HG03108 (cell line): Measurements from ENCODE around the gene PYY.
"Not testable (repeated sequence)": the region's sequence is repeated elsewhere in the genome, so short reads cannot be mapped to it uniquely, and the experiment has no call there.

ENCODE experiments used
- ATAC-seq: cut with Tn5 transposase; IDR thresholded peaks from one replicate; pipeline ENCODE4 v1.9.1; 2021; ENCODE audit warnings: moderate library complexity; ENCODE audit not compliant: unreplicated experiment

PYY gene

DNA sequence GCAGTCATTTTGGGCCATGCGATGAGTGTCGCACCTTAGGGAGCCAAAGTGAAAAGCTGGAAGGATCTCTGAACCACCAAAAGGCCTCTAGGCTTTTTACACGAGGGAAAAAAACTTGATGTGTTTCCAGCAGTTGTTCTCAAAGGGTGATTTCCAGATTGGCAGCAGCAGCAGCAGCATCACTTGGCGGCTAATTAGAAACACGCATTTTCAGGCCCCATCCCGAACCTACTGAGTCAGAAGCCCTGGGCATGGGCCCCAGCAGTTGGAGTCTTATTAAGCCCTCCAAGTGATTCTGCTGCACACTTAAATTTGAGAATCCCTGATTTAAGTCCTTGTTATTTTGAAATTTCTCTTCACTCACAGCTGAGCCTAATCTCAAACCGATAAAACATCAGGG, 25.3 kb upstream of the PYY start:
- ATAC-seq, result no peak

DNA sequence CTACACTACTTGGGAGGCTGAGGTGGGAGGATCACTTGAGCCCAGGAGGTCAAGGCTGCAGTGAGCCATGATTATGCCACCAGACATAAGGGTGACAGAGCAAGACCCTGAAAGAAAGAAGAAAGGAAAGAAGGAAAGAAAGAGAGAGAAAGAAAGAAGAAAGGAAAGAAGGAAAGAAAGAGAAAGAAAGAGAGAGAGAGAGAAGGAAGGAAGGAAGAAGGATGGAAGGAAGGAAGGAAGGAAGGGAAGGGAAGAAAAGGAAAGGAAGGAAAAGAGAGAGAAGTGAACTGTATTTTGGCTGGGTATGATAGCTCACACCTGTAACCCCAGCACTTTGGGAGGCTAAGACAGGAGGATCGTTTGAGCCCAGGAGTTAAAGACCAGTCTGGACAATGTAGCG, 24.3 kb upstream of the PYY start:
- no peak for ATAC-seq

DNA sequence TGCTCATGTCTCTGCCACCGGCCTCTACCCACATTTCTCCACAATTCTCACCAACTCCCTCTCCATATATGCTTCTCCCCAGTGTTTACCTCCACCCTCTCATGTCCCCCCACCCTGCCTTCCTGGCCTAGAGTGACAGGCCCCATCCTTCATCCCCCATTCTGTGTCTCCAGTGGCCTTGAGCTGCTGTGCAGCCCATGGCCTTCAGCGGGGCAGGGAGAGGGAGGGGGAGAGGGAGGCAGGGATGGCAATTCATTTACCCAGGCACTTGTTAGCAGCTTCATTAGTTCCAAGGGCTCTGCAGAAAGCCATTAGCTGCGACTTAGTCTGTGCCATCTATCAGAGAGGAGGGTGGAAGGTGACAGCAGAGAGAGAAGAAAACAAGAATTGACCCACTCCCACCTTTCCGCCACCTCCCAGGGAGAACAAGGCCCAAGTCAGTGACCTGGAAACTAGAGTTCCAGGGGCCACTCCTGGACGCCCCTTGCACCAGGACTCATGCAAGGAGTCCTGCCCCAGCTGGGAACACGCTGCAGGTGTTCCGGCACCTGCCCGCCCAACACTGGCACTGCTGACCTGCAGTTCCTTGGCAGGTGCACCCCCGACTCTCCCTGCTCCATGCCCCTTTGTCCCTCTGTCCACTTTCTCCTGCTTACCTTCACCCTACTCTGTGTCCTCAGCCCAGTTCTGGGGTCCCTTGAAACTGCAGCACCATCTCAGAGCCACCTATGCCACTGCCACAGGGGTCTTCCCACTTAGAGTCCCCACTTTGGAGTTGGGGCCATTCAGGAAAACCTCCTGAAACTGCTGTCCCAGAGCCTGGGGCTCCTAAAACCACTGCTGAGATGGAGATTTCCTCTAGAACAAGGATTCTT, 23.5 kb upstream of the PYY start:
- no peak for ATAC-seq

DNA sequence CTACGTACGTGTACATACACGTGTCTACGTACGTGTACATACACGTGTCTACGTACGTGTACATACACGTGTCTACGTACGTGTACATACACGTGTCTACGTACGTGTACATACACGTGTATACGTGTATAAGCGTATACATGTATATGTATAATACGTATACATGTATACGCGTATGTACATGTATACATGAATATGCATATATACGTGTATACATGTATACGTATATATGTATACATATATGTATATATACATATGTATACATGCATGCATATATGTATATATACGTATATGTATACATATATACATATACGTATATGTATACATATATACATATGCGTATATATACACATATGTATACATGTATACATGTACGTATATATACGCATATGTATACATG, 22.2 kb upstream of the PYY start:
- no peak for ATAC-seq

DNA sequence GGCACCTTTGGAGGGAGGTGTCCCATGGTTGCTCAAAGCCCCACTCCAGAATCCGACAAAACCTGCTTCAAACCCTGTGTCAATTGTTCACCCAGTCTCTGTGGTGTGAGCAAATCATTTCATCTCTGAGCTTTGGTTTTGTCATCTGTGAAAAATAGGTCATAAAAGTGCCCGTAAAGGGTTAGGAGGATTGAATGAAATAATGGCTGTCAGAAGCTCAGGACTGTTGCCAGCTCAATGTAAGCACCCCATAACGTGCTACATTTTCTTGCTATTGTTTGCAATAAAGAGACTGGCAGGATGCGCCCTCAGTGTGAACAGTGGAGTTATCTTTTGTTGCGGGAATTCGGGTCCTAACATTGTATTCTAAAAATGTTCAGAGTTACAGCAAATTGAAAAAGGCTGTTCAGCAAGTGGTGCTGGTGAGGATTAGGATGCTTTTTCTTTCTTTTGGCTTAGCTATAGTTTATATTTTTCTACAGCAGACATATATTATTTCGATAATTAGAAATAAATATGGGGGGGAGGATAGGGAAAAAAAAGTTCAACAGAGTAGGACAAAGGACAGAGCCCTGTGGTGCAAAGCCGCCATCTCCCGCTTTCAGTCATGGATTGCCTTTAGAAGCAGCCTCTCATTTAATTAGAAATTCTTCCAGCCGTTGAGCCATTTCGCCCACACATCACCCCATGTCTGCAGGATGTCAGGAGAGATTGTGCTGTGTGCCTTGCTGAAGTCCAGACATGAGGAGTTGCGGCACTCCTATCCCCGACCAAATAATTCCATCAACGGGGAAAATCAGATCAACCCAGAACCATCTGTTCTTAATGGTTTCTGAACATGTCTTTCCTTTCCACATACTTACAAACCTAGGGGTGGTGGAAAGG, 20.9 kb upstream of the PYY start:
- ATAC-seq, result no peak

DNA sequence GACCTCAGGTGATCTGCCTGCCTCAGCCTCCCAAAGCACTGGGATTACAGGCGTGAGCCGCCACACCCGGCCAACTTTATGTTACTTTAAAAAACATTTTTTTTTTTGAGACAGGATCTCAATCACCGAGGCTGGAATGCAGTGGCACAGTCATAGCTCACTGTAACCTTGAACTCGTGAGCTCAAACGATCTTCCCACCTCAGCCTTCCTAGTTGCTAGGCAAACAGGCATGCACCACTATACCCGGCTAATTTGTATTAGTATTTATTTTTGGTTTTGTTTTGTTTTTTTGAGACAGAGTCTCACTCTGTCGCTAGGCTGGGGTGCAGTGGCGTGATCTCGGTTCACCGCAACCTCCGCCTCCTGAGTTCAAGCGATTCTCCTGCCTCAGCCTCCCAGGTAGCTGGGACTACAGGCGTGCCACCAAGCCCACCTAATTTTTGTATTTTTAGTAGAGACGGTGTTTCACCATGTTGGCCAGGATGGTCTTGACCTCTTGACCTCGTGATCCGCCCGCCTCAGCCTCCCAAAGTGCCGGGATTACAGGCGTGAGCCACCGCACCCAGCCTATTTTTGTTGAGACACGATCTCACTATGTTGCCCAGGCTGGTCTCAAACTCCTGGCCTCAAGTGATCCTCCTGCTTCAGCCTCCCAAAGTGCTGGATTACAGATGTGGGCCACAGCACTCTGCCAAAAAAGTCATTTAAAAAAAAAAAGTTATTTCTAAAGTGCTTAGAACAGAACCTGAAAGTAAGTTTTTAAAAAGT, 18.9 kb upstream of the PYY start:
- not testable (repeated sequence) for ATAC-seq

DNA sequence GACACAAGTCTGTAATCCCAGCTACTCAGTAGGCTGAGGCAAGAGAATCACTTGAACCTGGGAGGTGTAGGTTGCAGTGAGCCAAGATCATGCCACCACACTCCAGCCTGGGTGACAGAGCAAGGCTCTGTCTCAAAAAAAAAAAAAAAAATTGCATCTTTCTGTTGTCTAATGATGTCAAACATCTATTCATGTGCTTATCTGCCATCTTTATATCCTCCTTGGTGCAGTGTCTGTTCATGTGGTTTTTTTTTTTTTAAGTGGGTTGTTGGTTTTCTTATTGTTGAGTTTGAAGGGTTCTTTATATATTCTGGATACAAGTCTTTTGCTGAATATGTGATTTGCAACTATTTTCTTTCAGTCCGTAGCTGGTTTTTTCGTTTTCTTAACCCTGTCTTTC, 17.7 kb upstream of the PYY start:
- not testable (repeated sequence) for ATAC-seq

DNA sequence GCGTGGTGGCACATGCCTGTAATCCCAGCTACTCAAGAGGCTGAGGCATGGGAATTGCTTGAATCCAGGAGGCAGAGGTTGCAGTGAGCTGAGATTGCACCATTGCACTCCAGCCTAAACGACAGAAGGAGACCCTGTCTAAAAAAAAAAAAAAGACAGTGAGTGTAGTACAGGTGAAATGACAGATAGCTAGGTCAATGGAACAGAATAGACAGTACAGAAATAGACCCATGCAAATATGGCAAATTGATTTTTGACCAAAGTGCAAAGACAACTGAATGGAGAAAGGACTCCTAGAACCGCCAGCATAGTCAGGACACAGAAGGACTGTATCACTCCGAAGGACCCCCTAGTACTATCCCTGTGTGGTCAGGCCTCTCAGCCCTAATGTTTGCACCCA, 16.6 kb upstream of the PYY start:
- no peak for ATAC-seq

DNA sequence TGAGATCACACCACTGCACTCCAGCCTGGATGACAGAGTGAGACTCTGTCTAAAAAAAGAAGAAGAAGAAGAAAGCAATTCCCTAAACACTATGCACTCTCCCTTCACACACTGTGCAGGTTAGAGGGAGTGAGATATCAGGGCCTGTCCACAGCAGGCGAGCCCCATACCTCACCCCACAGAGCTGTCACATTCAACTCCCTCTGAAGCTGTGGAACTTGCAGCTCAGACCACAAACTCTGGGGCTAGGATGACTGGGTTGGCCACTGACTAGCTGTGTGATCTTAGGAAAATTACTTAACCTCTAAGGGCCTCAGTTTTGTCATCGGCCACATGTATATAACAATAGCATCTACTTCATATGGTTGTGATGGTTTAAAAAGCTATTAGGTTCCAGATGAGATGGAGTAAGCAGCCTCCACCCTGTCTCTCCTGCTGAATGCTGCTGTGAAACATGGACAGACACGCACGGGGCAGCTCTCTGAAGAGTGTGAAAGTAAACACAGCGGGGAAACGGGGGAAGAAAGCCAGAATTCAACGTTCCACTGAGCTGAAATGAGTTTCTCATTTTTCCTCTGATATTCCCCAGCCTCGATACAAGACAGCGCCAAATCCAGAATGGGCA, 13.6 kb upstream of the PYY start:
- ATAC-seq, result no peak

DNA sequence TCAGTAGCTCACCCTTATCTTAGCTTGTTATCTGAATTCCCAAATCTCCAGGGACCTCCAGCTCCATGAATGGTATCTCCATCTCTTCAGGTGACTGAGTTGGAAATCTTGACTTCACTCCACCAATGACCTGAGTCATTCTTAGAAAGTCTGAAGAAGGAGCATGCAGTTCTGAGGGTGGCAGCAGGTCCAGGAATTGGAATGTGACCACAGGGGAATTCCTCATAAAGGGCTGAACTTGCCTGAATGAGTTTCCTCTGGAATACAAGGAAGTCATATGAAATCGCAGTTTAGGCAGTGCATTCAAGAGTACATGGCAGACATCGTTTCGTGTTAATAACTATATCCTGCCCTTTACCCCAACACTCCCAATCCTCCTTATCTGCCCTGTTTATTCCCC, 12.5 kb upstream of the PYY start:
- no peak for ATAC-seq

DNA sequence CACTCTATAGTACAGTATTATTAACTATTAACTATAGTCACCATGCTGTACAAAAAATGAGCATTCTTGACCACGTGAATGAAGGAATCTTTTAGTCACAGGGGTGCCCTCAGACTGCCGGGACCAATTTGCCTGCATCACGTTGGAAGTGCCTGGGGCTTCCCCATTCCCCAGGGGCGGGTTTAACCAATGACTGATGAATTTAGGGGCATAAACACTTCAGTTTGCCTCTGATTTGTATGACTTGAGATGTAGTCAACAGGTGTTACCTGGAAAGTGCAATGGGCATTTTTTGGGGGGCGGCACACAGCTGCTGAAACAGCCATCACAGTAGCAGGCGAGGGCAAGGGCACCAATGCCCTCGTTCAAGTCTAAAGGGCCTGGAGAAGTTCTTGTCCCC, 8.7 kb upstream of the PYY start:
- no peak for ATAC-seq

DNA sequence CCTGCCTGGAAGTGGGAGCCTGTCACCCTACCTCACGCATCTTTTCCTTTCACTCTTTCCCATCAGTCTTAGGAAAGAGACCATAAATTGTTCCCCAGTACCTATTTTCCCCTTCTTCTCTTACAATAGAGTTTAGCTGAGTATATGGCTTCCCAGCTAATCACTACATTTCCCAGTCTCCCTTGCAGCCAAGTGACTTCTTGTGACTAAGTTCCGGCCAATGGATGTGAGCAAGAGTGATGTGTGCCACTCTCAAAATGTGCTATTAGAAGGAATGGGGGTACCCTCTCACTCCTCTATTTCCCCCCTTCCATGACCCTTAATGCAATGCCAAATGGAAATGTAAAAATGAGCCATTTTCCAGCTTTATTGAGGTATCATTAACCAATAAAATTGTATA, 8.2 kb upstream of the PYY start:
- ATAC-seq, result no peak

DNA sequence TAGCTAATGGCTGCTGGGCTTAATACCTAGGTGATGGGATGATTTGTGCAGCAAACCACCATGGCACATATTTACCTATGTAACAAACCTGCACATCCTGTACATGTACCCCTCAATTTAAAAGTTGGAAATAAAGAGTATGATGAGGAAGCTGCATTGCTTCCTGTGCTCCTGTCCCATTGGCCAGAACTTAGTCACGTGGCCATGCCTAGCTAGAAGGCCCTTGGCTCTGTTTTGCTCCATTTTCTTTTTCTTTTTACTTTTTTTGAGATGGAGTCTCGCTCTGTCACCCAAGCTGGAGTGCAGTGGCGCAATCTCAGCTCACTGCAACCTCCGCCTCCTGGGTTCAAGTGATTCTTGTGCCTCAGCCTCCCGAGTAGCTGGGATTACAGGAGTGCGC, 7.6 kb upstream of the PYY start:
- ATAC-seq, result not testable (repeated sequence)

DNA sequence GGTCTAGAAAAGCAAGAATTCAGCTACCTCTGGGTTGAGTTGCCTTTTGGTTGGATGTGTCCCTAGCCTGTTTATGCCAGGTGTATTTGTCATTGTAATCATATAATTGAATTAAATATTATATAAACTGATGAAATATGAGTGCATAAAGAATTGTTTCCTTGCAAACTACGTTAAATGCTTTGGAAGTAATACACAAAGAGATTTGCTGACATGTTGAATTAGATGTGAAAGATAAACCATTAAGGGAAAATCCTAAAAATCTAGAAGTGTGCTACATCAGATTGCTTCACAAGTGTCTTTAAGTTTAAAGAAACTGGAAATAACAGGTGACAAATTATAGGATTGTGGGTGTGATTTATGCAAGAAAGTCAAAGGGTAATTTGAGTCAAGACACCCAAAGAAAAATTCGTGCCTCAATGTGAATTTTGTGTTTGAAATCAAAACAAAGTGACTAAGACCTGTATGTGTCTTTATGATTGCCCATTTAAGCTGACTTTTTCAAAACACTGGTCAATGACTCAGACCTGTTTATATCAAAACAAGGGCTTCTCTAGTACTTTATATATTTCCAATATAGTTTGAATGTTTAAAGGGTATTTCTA, 5.1 kb upstream of the PYY start:
- no peak for ATAC-seq

DNA sequence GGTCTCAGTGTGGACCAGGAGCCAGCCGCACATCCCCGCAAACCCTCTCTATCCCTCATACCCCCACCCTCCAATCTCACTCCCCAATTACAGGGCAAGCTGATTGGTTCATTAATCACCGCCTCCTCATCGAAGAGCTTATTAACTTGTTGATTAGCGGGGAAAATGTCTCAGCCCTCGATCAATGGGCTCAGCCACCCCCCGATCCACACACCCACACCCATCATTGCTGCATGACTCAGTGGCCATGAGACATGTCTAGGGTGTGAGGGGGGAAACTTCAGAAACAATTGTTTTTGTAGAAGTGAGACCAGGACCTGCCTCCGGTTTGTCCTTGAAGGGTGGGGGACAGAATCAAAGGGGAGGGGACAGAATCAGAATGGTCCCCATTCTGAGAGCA, 2.5 kb upstream of the PYY start:
- ATAC-seq, result no peak

DNA sequence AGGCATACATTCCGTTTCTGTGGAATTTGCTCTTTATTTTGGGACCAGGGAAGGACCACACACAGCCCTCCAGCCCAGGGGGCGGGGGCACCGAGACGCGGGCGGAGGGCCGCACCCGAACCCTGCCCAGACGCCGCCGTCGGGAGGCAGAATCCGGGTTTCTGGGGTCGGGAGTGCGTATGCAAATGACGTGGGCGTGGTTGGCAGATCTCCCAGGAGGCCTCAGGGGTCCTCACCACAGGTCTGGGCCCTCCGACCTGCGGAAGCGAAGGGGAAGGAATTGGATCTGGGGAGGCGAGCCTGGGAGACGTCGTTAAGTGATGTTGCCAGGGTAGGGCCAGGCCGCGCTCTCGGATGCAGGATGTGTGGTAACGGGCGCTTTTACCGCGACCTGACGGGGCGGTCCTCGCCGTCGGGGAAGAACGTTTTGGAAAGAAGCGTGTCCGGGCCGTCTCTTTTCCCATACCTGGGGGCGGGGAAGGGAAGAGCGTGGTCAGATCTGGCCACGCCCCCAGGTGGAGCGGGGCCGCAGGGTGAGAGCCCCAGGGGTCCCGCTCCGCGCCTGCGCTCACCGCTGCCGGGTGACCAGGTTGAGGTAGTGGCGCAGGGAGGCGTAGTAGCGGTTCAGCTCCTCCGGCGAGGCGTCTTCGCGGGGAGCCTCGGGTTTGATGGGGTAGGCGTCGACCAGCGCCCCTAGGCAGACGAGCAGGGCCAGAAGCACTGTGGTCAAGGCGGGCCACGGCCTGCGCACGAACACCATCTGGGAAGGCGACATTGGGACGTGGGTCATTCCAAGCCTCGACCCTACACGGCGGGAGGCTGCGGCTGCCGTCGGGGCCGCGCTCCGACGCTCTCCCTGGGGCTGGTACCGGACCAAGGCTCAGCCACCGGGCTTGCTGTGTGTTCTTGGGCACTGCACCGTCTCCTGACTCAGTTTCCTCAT, 745 bp downstream of the PYY start:
- ATAC-seq, result no peak

DNA sequence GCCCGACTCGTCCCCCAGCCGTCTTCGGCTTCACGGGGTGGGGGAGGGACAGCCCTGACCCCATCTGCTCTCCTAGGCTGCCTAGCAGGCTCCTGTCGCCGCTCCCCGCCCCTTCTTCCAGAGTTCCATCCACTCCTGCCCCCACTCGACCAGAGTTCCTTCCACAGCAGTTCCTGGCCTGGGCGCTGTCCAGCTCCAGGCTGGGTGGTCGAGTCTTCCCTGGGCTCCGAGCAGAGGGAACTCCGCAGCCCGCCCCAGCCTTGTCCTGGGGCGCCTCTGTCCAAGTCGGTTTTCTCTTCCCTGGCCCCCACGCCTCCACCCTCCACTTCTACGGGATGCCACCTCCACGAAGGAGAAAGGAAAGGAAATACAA, 1.4 kb downstream of the PYY start:
- no peak for ATAC-seq

DNA sequence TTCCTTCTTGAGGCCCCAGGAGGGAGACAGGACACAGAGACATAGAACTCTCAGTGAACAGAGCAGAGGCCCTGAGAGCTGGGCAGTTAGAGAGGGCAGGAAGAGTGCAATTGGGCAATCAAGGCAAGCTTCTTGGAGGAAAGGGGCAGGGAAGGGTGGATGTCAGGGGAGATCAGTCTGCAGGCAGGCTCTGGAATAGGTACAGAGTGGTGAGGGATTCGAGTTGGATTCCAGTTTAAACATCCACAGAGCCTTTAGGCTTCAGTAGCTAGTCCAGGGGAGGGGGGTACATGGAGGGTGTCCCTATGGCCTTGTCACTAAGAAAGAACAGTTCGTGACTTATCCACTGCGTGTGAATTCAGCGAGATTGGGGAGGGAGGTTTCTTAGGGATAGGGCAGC, 2.0 kb downstream of the PYY start:
- no peak for ATAC-seq

DNA sequence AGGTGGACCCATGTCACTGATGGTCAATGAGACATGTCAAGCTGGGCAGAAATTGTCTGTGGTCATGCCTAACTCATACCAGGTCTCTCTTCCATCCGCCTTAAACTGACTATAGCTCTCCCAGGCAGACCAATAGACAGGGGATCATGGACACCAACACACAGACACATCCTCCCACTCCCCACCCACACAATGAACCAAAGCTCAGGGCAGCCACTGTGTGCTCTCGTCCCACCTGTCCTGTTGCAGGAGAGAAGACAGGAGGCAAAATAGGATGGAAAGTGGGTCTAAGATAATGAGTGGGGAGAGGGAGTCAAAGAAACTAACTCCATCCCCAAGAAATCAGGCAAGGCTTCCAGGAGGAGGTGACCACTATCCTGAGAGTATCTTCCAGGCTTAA, 3.2 kb downstream of the PYY start:
- no peak for ATAC-seq

DNA sequence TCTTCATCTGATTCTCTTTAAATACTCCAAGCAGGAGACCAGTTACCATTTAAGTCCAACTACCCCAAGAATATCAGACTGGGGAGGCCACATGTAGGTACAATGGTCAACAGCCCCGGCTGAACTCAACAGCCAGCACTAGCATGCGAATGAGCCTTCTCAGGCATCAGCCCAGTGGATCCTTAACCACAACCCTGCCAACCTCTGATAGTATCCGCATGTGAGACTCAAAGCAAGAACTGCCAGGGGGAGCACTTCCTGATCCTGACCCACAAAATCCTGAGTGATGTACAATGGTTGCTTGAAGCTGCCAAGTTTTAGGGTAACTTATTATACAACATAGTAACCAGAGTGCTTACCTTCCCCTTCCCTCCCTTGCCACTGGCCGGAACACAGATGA, 4.0 kb downstream of the PYY start:
- no peak for ATAC-seq
